ENCODE data around the gene LHB.
"Not testable (repeated sequence)": the region's sequence is repeated elsewhere in the genome, so short reads cannot be mapped to it uniquely, and the experiment has no call there.

Gene LHB

DNA sequence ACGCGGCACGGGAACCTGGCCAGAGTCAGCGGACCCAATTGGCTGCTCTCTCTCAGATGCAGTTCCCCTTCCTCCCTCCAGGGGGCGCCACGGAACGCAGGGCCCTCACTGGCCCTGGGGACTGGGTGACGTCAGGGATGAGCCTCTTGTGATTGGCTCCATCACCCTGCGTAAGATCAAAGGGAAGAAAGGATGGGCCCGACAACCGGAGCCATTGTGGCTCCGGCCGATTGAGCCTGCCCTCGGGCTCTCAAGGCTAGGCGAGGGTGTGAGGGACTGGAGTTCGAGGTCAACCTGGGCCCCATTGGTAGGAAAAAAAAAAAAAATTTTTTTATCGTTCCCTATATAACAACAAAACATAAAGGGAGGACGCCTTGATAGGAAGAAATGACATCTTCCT is 19.9 kb upstream of the LHB start, which contains the start of gene CGB1:
TSS of gene CGB1 (minus strand) at position 81 of the 400 bp plus-strand sequence. CDS start 184 bp downstream, outside the sequence.
- not testable (repeated sequence) for DNase-seq

- peak; percentile 64 for DNase-seq
These were observed 14.9 kb upstream of the LHB start, which contains the start of gene CGB2 for GRCh38 chr19:49031642-49032301. Gene CGB2 (plus strand): TSS chr19:49031890. CDS start chr19:49032096, 206 bp downstream.

DNA sequence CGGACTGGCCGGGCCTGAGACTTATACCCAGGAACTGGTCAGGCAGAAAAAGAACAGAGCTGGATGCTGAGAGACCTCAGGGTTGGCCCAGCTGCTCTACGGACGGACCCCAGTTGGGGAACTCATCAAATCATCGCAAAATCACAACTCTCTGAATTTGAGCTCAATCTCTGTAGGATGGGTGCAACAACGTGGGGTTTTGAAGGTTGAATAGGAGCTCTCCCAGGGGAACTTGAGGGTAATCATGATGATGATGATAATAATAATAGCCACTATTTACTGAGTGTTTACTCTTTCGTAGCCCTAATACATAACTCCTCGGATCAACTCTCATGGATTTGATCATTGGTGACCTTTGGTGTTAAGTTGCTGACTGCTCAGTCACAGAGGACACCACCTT is 13.4 kb upstream of the LHB start:
- DNase-seq = not testable (repeated sequence)

DNA sequence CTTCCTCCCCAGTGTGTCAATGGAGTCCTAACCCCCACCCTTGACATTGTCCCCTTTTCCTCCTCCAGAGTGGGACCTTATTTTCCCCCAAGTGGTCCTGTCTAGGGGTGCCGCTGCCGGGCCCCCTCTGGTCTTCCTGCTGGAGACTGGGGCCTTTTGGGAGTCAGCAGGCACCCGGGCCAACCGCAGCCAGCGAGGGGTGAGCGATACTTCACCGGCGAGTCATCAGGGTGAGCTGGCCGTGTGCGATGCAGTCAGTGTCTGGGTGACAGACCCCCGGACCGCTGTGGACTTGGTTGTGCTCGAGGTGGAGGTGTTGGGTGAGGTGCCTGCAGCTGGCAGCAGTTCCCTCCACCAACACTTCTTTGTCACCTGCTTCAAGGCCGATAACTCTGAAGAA is 12.9 kb upstream of the LHB start:
- DNase-seq = not testable (repeated sequence)

GRCh38 chr19:49028686-49029085 is 11.8 kb upstream of the LHB start:
- not testable (repeated sequence) for DNase-seq

- DNase-seq = not testable (repeated sequence)
These were observed 8.7 kb upstream of the LHB start for GRCh38 chr19:49025599-49025998.

GRCh38 chr19:49025088-49025487 is 8.2 kb upstream of the LHB start:
- not testable (repeated sequence) for DNase-seq

GRCh38 chr19:49024233-49024632 is 7.3 kb upstream of the LHB start, which contains the start of gene CGB3:
Gene CGB3 (minus strand): TSS chr19:49024333. CDS start chr19:49023971, 362 bp downstream.
- not testable (repeated sequence) for DNase-seq

DNA sequence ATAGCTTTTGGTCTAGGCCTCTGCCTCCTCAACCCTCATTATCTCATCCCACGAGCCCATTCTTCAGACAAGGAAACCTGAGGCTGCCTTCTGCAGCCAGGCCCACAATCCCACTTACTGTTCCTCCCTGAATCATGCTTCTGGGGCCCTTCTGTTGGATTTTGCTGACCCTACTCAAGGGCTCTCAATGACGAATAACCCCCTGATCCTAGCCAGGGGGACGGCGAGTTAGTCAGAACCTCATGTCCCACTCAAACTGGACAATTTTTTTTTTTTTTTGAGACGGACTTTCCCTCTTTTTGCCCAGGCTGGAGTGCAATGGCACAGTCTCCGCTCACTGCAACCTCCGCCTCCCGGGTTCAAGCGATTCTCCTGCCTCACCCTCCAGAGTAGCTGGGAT is 5.2 kb upstream of the LHB start:
- no peak for DNase-seq

GRCh38 chr19:49020931-49021895 is 4.3 kb upstream of the LHB start:
- DNase-seq = no peak

DNA sequence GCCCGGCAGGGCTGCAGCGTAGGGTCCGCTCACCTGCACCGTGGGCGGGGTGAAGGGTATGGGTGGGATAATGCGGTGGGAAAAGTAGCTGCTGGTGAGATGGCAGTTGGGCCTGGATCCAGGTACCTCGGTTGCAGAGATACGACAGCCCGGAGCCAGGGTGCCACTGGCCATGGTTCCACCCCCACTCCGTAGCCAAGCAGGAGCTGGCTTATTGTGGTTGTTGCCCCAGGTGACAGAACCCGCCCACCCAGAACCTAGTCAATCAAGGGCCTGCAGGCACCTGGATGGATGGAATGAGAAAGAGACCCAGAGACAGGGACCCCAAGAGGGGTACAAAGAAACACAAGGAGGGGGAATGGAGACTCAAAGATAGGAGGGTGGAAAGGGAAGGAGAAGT is 3.5 kb upstream of the LHB start:
- no peak for DNase-seq

- DNase-seq = peak; percentile 65
These were observed 2.5 kb upstream of the LHB start for GRCh38 chr19:49019242-49019932.

- DNase-seq = not testable (repeated sequence)
These were observed 1.7 kb upstream of the LHB start for GRCh38 chr19:49018388-49019241.

DNA sequence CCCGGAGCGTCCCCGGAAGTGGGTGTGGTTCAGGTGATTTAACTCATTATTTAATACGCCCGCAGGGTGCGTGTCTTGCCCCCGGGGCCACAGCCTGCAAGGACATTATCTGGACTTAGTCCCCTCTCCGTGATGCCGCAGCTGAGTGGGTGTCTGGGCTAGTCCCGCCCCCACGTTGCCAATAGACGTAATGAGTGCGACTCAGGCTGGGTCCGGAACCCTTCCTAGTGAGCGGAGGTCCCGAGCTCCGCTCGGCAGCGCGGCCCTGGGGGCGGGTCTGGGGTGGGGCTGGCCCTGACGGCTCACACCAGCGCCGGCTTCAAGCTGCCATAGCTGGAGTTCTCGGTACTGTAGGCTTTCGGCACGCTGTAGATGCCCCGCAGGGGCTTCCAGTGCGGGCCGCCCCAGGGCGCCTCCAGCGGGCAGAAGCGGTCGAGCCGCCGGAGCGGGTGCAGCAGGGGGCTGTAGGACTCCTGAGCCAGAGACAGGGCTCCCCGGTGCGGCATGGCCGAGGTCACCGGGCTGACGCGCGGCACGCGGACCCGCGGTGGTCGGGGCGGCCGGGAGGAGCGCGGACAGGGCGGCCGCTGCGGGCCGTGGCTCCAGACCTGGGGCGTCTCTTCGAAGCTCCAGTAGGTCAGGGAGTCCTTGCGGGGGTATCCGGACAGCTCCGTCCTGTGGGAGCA is 918 bp upstream of the LHB start:
- peak; percentile 36 for DNase-seq

- no peak for DNase-seq
These were observed 638 bp downstream of the LHB start for GRCh38 chr19:49016067-49016839.

GRCh38 chr19:49014870-49015255 is 2.0 kb downstream of the LHB start:
- no peak for DNase-seq

- DNase-seq = no peak
These were observed 2.6 kb downstream of the LHB start for GRCh38 chr19:49014123-49014869.

DNA sequence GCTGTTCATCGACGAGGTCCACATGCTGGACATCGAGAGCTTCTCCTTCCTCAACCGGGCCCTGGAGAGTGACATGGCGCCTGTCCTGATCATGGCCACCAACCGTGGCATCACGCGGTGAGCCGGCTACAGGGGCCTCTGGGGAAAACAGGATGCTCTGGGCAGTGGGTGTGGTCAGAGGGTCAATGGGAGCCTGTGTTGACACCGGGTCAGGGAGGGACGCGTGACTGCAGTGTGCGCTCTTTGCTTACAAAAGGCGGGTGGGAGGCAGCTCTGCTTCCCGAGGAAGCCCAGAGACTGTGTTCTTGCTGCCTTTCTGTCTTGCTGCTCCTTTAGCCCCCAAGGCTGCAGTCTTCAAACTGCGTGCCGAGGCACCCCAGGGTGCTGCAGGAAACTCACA is 5.7 kb downstream of the LHB start:
- DNase-seq = no peak

- DNase-seq = no peak
These were observed 6.4 kb downstream of the LHB start for GRCh38 chr19:49010453-49010852.

DNA sequence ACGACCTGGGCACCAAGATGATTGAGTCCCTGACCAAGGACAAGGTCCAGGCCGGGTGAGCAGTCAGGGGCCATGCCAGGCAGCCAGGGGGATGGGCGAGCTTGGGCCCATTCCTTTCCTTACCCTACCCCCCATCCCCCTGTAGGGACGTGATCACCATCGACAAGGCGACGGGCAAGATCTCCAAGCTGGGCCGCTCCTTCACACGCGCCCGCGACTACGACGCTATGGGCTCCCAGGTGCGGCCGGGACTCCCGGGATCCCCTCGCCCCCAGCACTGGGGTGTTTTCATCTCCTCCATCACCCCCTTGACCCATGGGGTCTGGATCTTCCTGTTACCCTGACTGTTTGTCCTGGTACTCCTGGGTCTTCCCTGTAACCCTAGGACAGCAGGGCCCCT is 7.1 kb downstream of the LHB start:
- DNase-seq = no peak

Measured in NCI-H1105 (cell line).